Measurements from ENCODE around the gene MAT2A. TPM values are rescaled to one million over a fixed set of nuclear protein-coding genes. Genes with fewer than 3 reads are reported as not detected.

Gene MAT2A
- total RNA-seq, 4 donors from 2014 or later: 223 to 1,046 (median 437) TPM

DNA sequence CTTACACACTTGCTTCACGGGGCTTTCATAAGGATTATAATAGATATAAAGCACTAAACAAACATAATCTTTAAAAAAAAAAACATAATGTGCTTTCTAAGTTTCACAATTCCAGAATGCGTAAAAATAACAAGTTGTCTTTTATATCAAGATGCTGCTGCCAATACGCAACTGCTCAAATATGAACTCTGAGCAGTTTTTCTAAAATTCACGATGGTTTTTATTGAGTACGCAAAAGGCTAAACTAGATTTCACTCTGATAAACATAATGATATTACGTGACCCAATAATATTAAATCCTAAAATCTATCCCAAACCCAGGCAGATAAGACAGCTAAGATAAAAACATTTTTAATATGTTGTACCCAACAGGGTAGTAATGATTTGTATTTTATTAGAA is 24.6 kb upstream of the MAT2A start:
- DNase-seq (ENCODE audit: low spot score): no peak
- no peak for ATAC-seq (ENCODE audit: low FRiP score)
- TF ChIP-seq, protein P1, sequence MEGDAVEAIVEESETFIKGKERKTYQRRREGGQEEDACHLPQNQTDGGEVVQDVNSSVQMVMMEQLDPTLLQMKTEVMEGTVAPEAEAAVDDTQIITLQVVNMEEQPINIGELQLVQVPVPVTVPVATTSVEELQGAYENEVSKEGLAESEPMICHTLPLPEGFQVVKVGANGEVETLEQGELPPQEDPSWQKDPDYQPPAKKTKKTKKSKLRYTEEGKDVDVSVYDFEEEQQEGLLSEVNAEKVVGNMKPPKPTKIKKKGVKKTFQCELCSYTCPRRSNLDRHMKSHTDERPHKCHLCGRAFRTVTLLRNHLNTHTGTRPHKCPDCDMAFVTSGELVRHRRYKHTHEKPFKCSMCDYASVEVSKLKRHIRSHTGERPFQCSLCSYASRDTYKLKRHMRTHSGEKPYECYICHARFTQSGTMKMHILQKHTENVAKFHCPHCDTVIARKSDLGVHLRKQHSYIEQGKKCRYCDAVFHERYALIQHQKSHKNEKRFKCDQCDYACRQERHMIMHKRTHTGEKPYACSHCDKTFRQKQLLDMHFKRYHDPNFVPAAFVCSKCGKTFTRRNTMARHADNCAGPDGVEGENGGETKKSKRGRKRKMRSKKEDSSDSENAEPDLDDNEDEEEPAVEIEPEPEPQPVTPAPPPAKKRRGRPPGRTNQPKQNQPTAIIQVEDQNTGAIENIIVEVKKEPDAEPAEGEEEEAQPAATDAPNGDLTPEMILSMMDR (IDR thresholded peaks at IDR 0.05): no peak

GRCh38 chr2:85516653-85517389 is 22.1 kb upstream of the MAT2A start:
- ATAC-seq (ENCODE audit: low FRiP score) (no peak), DNase-seq (ENCODE audit: low spot score) (no peak)
- TF ChIP-seq, protein P1 (IDR thresholded peaks at IDR 0.05): no peak

- DNase-seq (ENCODE audit: low spot score): no peak
- no peak for ATAC-seq (ENCODE audit: low FRiP score)
- TF ChIP-seq, protein P1 (IDR thresholded peaks at IDR 0.05): no peak
Measured at GRCh38 chr2:85522090-85522647, 16.8 kb upstream of the MAT2A start.

DNA sequence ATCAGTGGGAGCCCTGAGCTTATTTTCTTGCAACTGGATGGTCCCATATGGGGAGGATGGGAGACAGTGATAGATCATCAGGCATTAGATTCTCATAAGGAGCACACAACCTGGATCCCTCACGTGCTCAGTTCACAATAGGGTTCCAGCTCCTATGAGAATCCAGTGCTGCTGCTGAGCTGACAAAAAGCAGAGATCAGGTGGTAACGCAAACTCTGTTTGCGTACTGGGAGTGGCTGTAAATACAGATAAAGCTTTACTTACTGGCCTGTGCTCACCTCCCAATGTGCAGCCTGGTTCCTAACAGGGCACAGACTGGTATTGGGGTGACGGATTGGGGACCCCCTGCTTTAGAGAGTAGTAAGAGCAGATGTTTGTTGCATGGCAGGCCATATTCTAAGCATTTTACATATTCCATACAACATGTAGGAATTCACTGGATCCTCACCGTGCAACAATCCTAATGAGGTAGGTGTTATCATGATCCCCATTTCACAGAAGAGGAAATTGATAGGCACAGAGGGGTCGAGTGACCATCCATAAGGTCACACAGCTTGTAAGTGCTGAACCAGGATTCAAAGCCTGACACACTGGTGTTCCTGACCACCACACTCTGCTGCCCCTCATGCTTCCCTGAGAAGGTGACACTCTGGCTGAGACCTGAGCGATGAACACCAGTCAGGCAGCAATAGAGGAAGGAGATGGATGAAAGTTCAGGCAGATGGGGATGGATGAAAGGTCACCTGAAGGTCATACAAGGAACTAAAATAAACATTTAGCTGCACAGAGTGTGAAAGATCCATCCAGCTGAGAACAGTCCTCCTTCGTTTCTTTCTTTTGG is 15.7 kb upstream of the MAT2A start:
- ATAC-seq (ENCODE audit: low FRiP score): no peak
- no peak for DNase-seq (ENCODE audit: low spot score)
- TF ChIP-seq, protein P1 (IDR thresholded peaks at IDR 0.05): no peak

DNA sequence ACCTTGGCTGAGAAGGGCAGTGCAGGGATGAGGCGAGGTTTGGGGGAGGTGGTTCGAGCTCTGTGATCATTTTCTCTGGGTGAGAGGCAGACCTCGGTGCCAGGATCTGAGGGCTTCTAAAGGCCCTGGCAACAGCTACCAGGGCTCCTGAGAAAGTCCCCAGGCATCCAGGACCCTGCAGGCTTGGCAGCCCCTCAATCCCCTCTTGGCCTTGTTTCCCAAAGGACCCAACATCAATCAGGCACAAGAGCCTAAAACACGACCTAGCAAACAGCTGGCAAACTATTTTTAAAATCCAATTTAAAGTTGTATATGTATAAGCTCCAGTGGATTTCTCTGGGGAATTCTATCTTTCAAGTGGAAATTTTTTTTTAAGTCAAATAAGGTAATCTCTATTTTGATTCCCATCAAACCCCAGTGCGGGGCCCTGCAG is 15.0 kb upstream of the MAT2A start:
- no peak for DNase-seq (ENCODE audit: low spot score)
- TF ChIP-seq, protein P1 (IDR thresholded peaks at IDR 0.05): no peak
- ATAC-seq (ENCODE audit: low FRiP score): no peak

DNA sequence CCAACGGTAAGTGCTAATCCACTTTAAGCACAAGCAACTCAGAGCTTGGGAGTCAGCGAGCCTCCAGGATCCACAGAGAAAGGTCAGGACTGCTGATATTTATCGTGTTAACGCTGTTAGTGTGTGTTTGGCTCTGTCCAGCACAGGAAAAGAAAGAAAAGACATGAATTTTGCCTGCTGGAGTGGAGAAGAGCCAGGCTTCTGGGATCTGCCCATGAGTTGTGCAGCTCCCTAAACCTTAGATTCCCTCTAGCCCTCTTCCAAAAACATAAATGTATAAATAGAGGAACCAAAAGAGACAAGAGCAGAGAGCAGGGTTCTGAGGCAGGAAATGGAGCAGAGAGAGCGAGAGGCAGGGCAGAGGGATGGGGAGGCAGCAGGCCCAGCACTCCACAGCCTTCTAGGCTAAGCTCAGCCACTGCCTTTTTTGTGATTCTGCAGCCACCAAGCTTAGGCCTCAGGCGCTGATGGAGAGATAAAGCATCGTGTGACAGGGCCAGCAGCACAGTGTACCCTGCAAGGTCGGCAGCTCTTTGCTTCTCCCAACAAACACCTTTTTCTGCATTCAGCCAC is 14.5 kb upstream of the MAT2A start:
- DNase-seq (ENCODE audit: low spot score): no peak
- ATAC-seq (ENCODE audit: low FRiP score): peak; percentile 28
- TF ChIP-seq, protein P1 (IDR thresholded peaks at IDR 0.05): no peak

Data from omental fat pad (tissue), 4 donors.